Activated T-cell treated with anti-CD3 and anti-CD28 coated beads, Interleukin-2, amount 50 U/mL, for 4 hours (primary cell): Measurements from ENCODE around the gene ABI3. TPM values are rescaled to one million over a fixed set of nuclear protein-coding genes. Genes with fewer than 3 reads are reported as not detected.

Experiments
- ATAC-seq, 2 donors: fragments of 200-7000 bp; cut with Tn5 transposase; one replicate each; pipeline ENCODE4 v1.10.0; 2021
- DNase-seq: peaks from one replicate; pipeline ENCODE4 v3.0.0-alpha.2; 2020
- H3K27me3 Mint-ChIP-seq: one replicate; pipeline ENCODE4 v1.8.0; 2021; ENCODE audit warnings: low read depth, mixed read lengths
- H3K36me3 Mint-ChIP-seq: one replicate; pipeline ENCODE4 v1.8.0; 2022; ENCODE audit warnings: mixed read lengths; ENCODE audit not compliant: insufficient read depth
- H3K4me1 Mint-ChIP-seq: one replicate; pipeline ENCODE4 v1.8.0; 2021; ENCODE audit warnings: low read depth, mixed read lengths
- H3K4me3 Mint-ChIP-seq: one replicate; pipeline ENCODE4 v1.8.0; 2021; ENCODE audit warnings: mild to moderate bottlenecking, moderate library complexity, mixed read lengths
- H3K9me3 Mint-ChIP-seq: one replicate; pipeline ENCODE4 v1.8.0; 2021; ENCODE audit warnings: mixed read lengths
- total RNA-seq, 3 donors: library from RNA; stranded (reverse); gene quantifications; one replicate each; pipeline ENCODE4 v1.2.1, GENCODE V29; 2021

Gene ABI3
- total RNA-seq, 3 donors from 2014 or later, result 15.0 to 24.2 (median 22.7) TPM

- no peak overlapping the region for H3K4me3 Mint-ChIP-seq
- H3K36me3 Mint-ChIP-seq, result peaks cover 5% of the 10 kb centered on the region
- peaks cover 19% of the 10 kb centered on the region for H3K27me3 Mint-ChIP-seq
- no peak for ATAC-seq
- DNase-seq, result no peak
- H3K9me3 Mint-ChIP-seq, result no peaks in the 10 kb centered on the region
- H3K4me1 Mint-ChIP-seq, result peaks cover 31% of the 10 kb centered on the region
Observed at GRCh38 chr17:49226771-49227435, 16.4 kb downstream of the ABI3 start.

GRCh38 chr17:49227436-49228261 lies 17.1 kb downstream of the ABI3 start:
- Mint-ChIP-seq H3K27me3 (peaks cover 19% of the 10 kb centered on the region), H3K9me3 (no peaks in the 10 kb centered on the region), H3K36me3 (peaks cover 2% of the 10 kb centered on the region), H3K4me3 (no peak overlapping the region), H3K4me1 (peaks cover 29% of the 10 kb centered on the region)
- DNase-seq, result peak; percentile 81
- peak; percentile 31 to 46 for ATAC-seq

GRCh38 chr17:49229076-49229804 lies 18.7 kb downstream of the ABI3 start:
- H3K4me1 Mint-ChIP-seq, result peaks cover 17% of the 10 kb centered on the region
- H3K27me3 Mint-ChIP-seq, result peaks cover 22% of the 10 kb centered on the region
- DNase-seq, result no peak
- no peak for ATAC-seq
- no peaks in the 10 kb centered on the region for H3K36me3 Mint-ChIP-seq
- peak overlapping the region; percentile 58 for H3K4me3 Mint-ChIP-seq
- no peaks in the 10 kb centered on the region for H3K9me3 Mint-ChIP-seq

- H3K4me1 Mint-ChIP-seq, result peaks cover 14% of the 10 kb centered on the region
- peak in 1 of 2 donors; percentile 1 for ATAC-seq
Observed at GRCh38 chr17:49229805-49230600, 19.5 kb downstream of the ABI3 start.

GRCh38 chr17:49230636-49231562 lies 20.4 kb downstream of the ABI3 start, which contains the start of gene PHOSPHO1:
PHOSPHO1 (minus strand) TSS chr17:49230787; CDS start chr17:49226691, 4,096 bp downstream.
- DNase-seq (peak; percentile 80), ATAC-seq (peak; percentile 97 to 99)
- Mint-ChIP-seq H3K27me3 (peaks cover 16% of the 10 kb centered on the region), H3K9me3 (no peaks in the 10 kb centered on the region), H3K4me3 (peak within 1 kb of the TSS; percentile 76), H3K36me3 (no peaks in the 10 kb centered on the region), H3K4me1 (peaks cover 14% of the 10 kb centered on the region)

More at GRCh38 chr17:49229805-49230600, 19.5 kb downstream of the ABI3 start:
- H3K9me3 Mint-ChIP-seq, result no peaks in the 10 kb centered on the region
- DNase-seq, result no peak
- H3K36me3 Mint-ChIP-seq, result no peaks in the 10 kb centered on the region
- peak overlapping the region; percentile 76 for H3K4me3 Mint-ChIP-seq
- H3K27me3 Mint-ChIP-seq, result peaks cover 18% of the 10 kb centered on the region

- no peak for ATAC-seq
- H3K36me3 Mint-ChIP-seq, result no peaks in the 10 kb centered on the region
Observed at GRCh38 chr17:49231563-49231894, 21.0 kb downstream of the ABI3 start.

GRCh38 chr17:49234509-49235080 lies 24.1 kb downstream of the ABI3 start:
- Mint-ChIP-seq H3K4me1 (peaks cover 8% of the 10 kb centered on the region), H3K36me3 (no peaks in the 10 kb centered on the region), H3K4me3 (no peak overlapping the region), H3K9me3 (no peaks in the 10 kb centered on the region), H3K27me3 (peaks cover 7% of the 10 kb centered on the region)
- ATAC-seq (no peak), DNase-seq (no peak)

More at GRCh38 chr17:49231563-49231894, 21.0 kb downstream of the ABI3 start:
- H3K27me3 Mint-ChIP-seq, result peaks cover 13% of the 10 kb centered on the region
- peaks cover 14% of the 10 kb centered on the region for H3K4me1 Mint-ChIP-seq
- no peak for DNase-seq
- peak overlapping the region; percentile 76 for H3K4me3 Mint-ChIP-seq
- no peaks in the 10 kb centered on the region for H3K9me3 Mint-ChIP-seq

- no peak for ATAC-seq
- no peaks in the 10 kb centered on the region for H3K9me3 Mint-ChIP-seq
Observed at GRCh38 chr17:49235896-49236295, 25.4 kb downstream of the ABI3 start.

GRCh38 chr17:49239963-49240362 lies 29.5 kb downstream of the ABI3 start:
- no peaks in the 10 kb centered on the region for H3K36me3 Mint-ChIP-seq
- no peaks in the 10 kb centered on the region for H3K9me3 Mint-ChIP-seq
- H3K4me1 Mint-ChIP-seq, result no peaks in the 10 kb centered on the region
- H3K27me3 Mint-ChIP-seq, result peaks cover 3% of the 10 kb centered on the region
- no peak overlapping the region for H3K4me3 Mint-ChIP-seq
- ATAC-seq (no peak), DNase-seq (no peak)

More at GRCh38 chr17:49235896-49236295, 25.4 kb downstream of the ABI3 start:
- Mint-ChIP-seq H3K36me3 (no peaks in the 10 kb centered on the region), H3K27me3 (peaks cover 5% of the 10 kb centered on the region), H3K4me3 (no peak overlapping the region), H3K4me1 (peaks cover 5% of the 10 kb centered on the region)
- no peak for DNase-seq

- Mint-ChIP-seq H3K4me1 (no peaks in the 10 kb centered on the region), H3K4me3 (no peak overlapping the region), H3K36me3 (no peaks in the 10 kb centered on the region), H3K9me3 (no peaks in the 10 kb centered on the region), H3K27me3 (peaks cover 3% of the 10 kb centered on the region)
- DNase-seq, result no peak
- no peak for ATAC-seq
Observed at GRCh38 chr17:49240619-49241018, 30.1 kb downstream of the ABI3 start.

- Mint-ChIP-seq H3K27me3 (peaks cover 3% of the 10 kb centered on the region), H3K36me3 (no peaks in the 10 kb centered on the region), H3K4me3 (no peak overlapping the region), H3K9me3 (no peaks in the 10 kb centered on the region), H3K4me1 (no peaks in the 10 kb centered on the region)
- DNase-seq, result no peak
- ATAC-seq, result no peak
Observed at GRCh38 chr17:49241040-49241439, 30.5 kb downstream of the ABI3 start.

- no peak for ATAC-seq
- H3K9me3 Mint-ChIP-seq, result no peaks in the 10 kb centered on the region
- no peak for DNase-seq
- H3K4me3 Mint-ChIP-seq, result no peak overlapping the region
- H3K4me1 Mint-ChIP-seq, result no peaks in the 10 kb centered on the region
- no peaks in the 10 kb centered on the region for H3K36me3 Mint-ChIP-seq
- H3K27me3 Mint-ChIP-seq, result peaks cover 7% of the 10 kb centered on the region
Observed at GRCh38 chr17:49241692-49242397, 31.3 kb downstream of the ABI3 start.
